Mucosa of rectum (tissue), 2 donors: ENCODE measurements around the gene CLIP2.

Experiments
- H3K27ac ChIP-seq, 2 donors: one replicate each; pipeline ENCODE4 v1.7.0; 2013; ENCODE audit warnings: inconsistent platforms in 2 of 2, low read depth in 2 of 2, low read length in 2 of 2
- H3K27me3 ChIP-seq, 2 donors: one replicate each; pipeline ENCODE4 v1.7.0; 2013; ENCODE audit warnings: low read length in 2 of 2; ENCODE audit not compliant: control insufficient read depth in 2 of 2, insufficient read depth in 2 of 2
- H3K36me3 ChIP-seq, 2 donors: one replicate each; pipeline ENCODE4 v1.7.0; 2013; ENCODE audit warnings: low read length in 2 of 2; ENCODE audit not compliant: control insufficient read depth in 2 of 2, insufficient read depth in 2 of 2
- H3K4me1 ChIP-seq, 2 donors: one replicate each; pipeline ENCODE4 v1.7.0; 2013; ENCODE audit warnings: low read length in 2 of 2, mild to moderate bottlenecking in 1 of 2; ENCODE audit not compliant: control insufficient read depth in 2 of 2, insufficient read depth in 2 of 2
- H3K4me3 ChIP-seq, 2 donors: one replicate each; pipeline ENCODE4 v1.7.0; 2013; ENCODE audit warnings: low read length in 2 of 2
- H3K9ac ChIP-seq, 2 donors: one replicate each; pipeline ENCODE4 v1.7.0; 2013; ENCODE audit warnings: low read length in 2 of 2, low read depth in 1 of 2, mild to moderate bottlenecking in 1 of 2
- H3K9me3 ChIP-seq, 2 donors: one replicate each; pipeline ENCODE4 v1.7.0; 2013; ENCODE audit warnings: low read length in 2 of 2; ENCODE audit not compliant: control insufficient read depth in 2 of 2
- donor health status: healthy.
- donor health status: Normal muscosa, but diverticular disease.

Gene CLIP2

GRCh38 chr7:74294191-74294998 lies 5.2 kb downstream of the CLIP2 start:
- Histone ChIP-seq H3K9ac (peak overlapping the region in 1 of 2 donors; percentile 22), H3K4me3 (no peak overlapping the region), H3K27me3 (no peaks in the 10 kb centered on the region)

GRCh38 chr7:74297516-74298233 lies 8.5 kb downstream of the CLIP2 start:
- Histone ChIP-seq H3K9me3 (no peaks in the 10 kb centered on the region), H3K9ac (no peak overlapping the region), H3K4me3 (no peak overlapping the region), H3K4me1 (peaks cover 18% of the 10 kb centered on the region in 2 donors), H3K27me3 (no peaks in the 10 kb centered on the region), H3K27ac (no peak overlapping the region), H3K36me3 (peaks cover 0 to 3% of the 10 kb centered on the region in 2 donors)

More at GRCh38 chr7:74294191-74294998, 5.2 kb downstream of the CLIP2 start:
- Histone ChIP-seq H3K4me1 (peaks cover 40 to 42% of the 10 kb centered on the region in 2 donors), H3K9me3 (no peaks in the 10 kb centered on the region), H3K36me3 (peaks cover 0 to 3% of the 10 kb centered on the region in 2 donors), H3K27ac (peak overlapping the region; percentile 37 to 38)

- Histone ChIP-seq H3K9ac (no peak overlapping the region), H3K27ac (no peak overlapping the region), H3K4me1 (peaks cover 5 to 7% of the 10 kb centered on the region in 2 donors), H3K36me3 (peaks cover 0 to 3% of the 10 kb centered on the region in 2 donors), H3K27me3 (no peaks in the 10 kb centered on the region), H3K4me3 (no peak overlapping the region), H3K9me3 (no peaks in the 10 kb centered on the region)
Measured at GRCh38 chr7:74299401-74299800, 10.2 kb downstream of the CLIP2 start.

GRCh38 chr7:74300926-74301325 lies 11.7 kb downstream of the CLIP2 start:
- H3K4me1 ChIP-seq, result peaks cover under 1 to 2% of the 10 kb centered on the region in 2 donors
- H3K4me3 ChIP-seq, result no peak overlapping the region
- H3K9me3 ChIP-seq, result no peaks in the 10 kb centered on the region
- H3K9ac ChIP-seq, result no peak overlapping the region
- H3K27ac ChIP-seq, result no peak overlapping the region
- peaks cover 0 to 3% of the 10 kb centered on the region in 2 donors for H3K36me3 ChIP-seq
- no peaks in the 10 kb centered on the region for H3K27me3 ChIP-seq

- peaks cover 0 to 1% of the 10 kb centered on the region in 2 donors for H3K36me3 ChIP-seq
- no peak overlapping the region for H3K27ac ChIP-seq
- no peaks in the 10 kb centered on the region for H3K27me3 ChIP-seq
- H3K9ac ChIP-seq, result no peak overlapping the region
- no peak overlapping the region for H3K4me3 ChIP-seq
- H3K4me1 ChIP-seq, result peaks cover 2 to 4% of the 10 kb centered on the region in 2 donors
- H3K9me3 ChIP-seq, result no peaks in the 10 kb centered on the region
Measured at GRCh38 chr7:74302745-74303221, 13.6 kb downstream of the CLIP2 start.

- Histone ChIP-seq H3K9ac (no peak overlapping the region), H3K36me3 (no peaks in the 10 kb centered on the region), H3K27me3 (no peaks in the 10 kb centered on the region), H3K4me1 (peaks cover 2 to 4% of the 10 kb centered on the region in 2 donors), H3K27ac (no peak overlapping the region), H3K4me3 (no peak overlapping the region), H3K9me3 (no peaks in the 10 kb centered on the region)
Measured at GRCh38 chr7:74304550-74304949, 15.3 kb downstream of the CLIP2 start.

GRCh38 chr7:74306004-74306729 lies 17.0 kb downstream of the CLIP2 start:
- H3K9me3 ChIP-seq, result no peaks in the 10 kb centered on the region
- H3K4me3 ChIP-seq, result peak overlapping the region in 1 of 2 donors; percentile 28
- no peak overlapping the region for H3K9ac ChIP-seq
- peaks cover 2 to 4% of the 10 kb centered on the region in 2 donors for H3K4me1 ChIP-seq
- H3K27ac ChIP-seq, result no peak overlapping the region
- H3K27me3 ChIP-seq, result no peaks in the 10 kb centered on the region
- no peaks in the 10 kb centered on the region for H3K36me3 ChIP-seq

- Histone ChIP-seq H3K4me3 (peak overlapping the region in 1 of 2 donors; percentile 28), H3K27me3 (no peaks in the 10 kb centered on the region), H3K27ac (peak overlapping the region in 1 of 2 donors; percentile 16)
Measured at GRCh38 chr7:74306730-74307469, 17.7 kb downstream of the CLIP2 start.

GRCh38 chr7:74307738-74308505 lies 18.7 kb downstream of the CLIP2 start:
- Histone ChIP-seq H3K27ac (no peak overlapping the region), H3K36me3 (no peaks in the 10 kb centered on the region), H3K27me3 (no peaks in the 10 kb centered on the region), H3K9ac (no peak overlapping the region), H3K4me3 (no peak overlapping the region), H3K4me1 (peaks cover 2 to 4% of the 10 kb centered on the region in 2 donors), H3K9me3 (no peaks in the 10 kb centered on the region)

More at GRCh38 chr7:74306730-74307469, 17.7 kb downstream of the CLIP2 start:
- H3K9me3 ChIP-seq, result no peaks in the 10 kb centered on the region
- H3K9ac ChIP-seq, result peak overlapping the region in 1 of 2 donors; percentile 32
- H3K4me1 ChIP-seq, result peaks cover 2 to 4% of the 10 kb centered on the region in 2 donors
- H3K36me3 ChIP-seq, result no peaks in the 10 kb centered on the region
